ENCODE results near the gene CARS1.
A peak's percentile ranks its signal among the peaks of the same experiment; 100 is the strongest.
"Not testable (repeated sequence)": the region's sequence is repeated elsewhere in the genome, so short reads cannot be mapped to it uniquely, and the experiment has no call there.

CARS1 gene

GRCh38 chr11:3064709-3065108 is 7.5 kb upstream of the CARS1 start:
- H3K18ac ChIP-seq (ENCODE audit: low read depth in 1 of 2, low read length in 2 of 2), result not testable (repeated sequence)

GRCh38 chr11:3063876-3064275 is 6.7 kb upstream of the CARS1 start:
- not testable (repeated sequence) for H3K79me1 ChIP-seq (replicated peaks; ENCODE audit: low read length, poor library complexity, severe bottlenecking); H2AK5ac ChIP-seq (ENCODE audit: low read length, severe bottlenecking); H3K14ac ChIP-seq (ENCODE audit: low read length in 2 of 2); H2BK15ac ChIP-seq (ENCODE audit: low read depth, poor library complexity, severe bottlenecking); H3K4me2 ChIP-seq (ENCODE audit: low read length, poor library complexity, severe bottlenecking); H3K18ac ChIP-seq (ENCODE audit: low read depth in 1 of 2, low read length in 2 of 2); H3K36me3 ChIP-seq (ENCODE audit: control insufficient read depth in 1 of 2, insufficient read depth in 2 of 2, low read depth in 1 of 2, low read length in 2 of 2); H4K91ac ChIP-seq (ENCODE audit: low read length); H2BK120ac ChIP-seq (ENCODE audit: low read depth, low read length); H3K4ac ChIP-seq (ENCODE audit: low read depth in 1 of 2, low read length in 2 of 2); H2BK12ac ChIP-seq (ENCODE audit: low read length in 2 of 2); H4K8ac ChIP-seq (ENCODE audit: low read length); H3K23ac ChIP-seq (ENCODE audit: low read length in 2 of 2); H3K27me3 ChIP-seq (ENCODE audit: control insufficient read depth in 1 of 2, insufficient read depth in 1 of 2, low read length in 2 of 2); H3K9me3 ChIP-seq (ENCODE audit: control insufficient read depth, low read length); H3K9ac ChIP-seq (ENCODE audit: low read length); H3K27ac ChIP-seq (ENCODE audit: low read length, poor library complexity, severe bottlenecking); H3K4me3 ChIP-seq (ENCODE audit: insufficient read depth in 1 of 2, low read depth in 1 of 2, low read length in 2 of 2); DNase-seq; H2AFZ ChIP-seq (ENCODE audit: low read depth, low read length); H2BK5ac ChIP-seq (ENCODE audit: low read depth, low read length, poor library complexity, severe bottlenecking); H3K4me1 ChIP-seq (ENCODE audit: control insufficient read depth, insufficient read depth, low read depth, low read length)
- 57% methylated on average over 8 of the region's 8 CpGs for WGBS

More at GRCh38 chr11:3064709-3065108, 7.5 kb upstream of the CARS1 start:
- not testable (repeated sequence) for H3K14ac ChIP-seq (ENCODE audit: low read length in 2 of 2); H3K9ac ChIP-seq (ENCODE audit: low read length); H4K91ac ChIP-seq (ENCODE audit: low read length); H3K9me3 ChIP-seq (ENCODE audit: control insufficient read depth, low read length); H3K23ac ChIP-seq (ENCODE audit: low read length in 2 of 2); H3K4ac ChIP-seq (ENCODE audit: low read depth in 1 of 2, low read length in 2 of 2); H3K27me3 ChIP-seq (ENCODE audit: control insufficient read depth in 1 of 2, insufficient read depth in 1 of 2, low read length in 2 of 2); H3K36me3 ChIP-seq (ENCODE audit: control insufficient read depth in 1 of 2, insufficient read depth in 2 of 2, low read depth in 1 of 2, low read length in 2 of 2); H2AFZ ChIP-seq (ENCODE audit: low read depth, low read length); H3K4me1 ChIP-seq (ENCODE audit: control insufficient read depth, insufficient read depth, low read depth, low read length); H4K8ac ChIP-seq (ENCODE audit: low read length); H3K4me3 ChIP-seq (ENCODE audit: insufficient read depth in 1 of 2, low read depth in 1 of 2, low read length in 2 of 2); H2BK12ac ChIP-seq (ENCODE audit: low read length in 2 of 2); H2AK5ac ChIP-seq (ENCODE audit: low read length, severe bottlenecking); H3K79me1 ChIP-seq (replicated peaks; ENCODE audit: low read length, poor library complexity, severe bottlenecking); DNase-seq; H2BK5ac ChIP-seq (ENCODE audit: low read depth, low read length, poor library complexity, severe bottlenecking); H2BK15ac ChIP-seq (ENCODE audit: low read depth, poor library complexity, severe bottlenecking); H3K4me2 ChIP-seq (ENCODE audit: low read length, poor library complexity, severe bottlenecking); H3K27ac ChIP-seq (ENCODE audit: low read length, poor library complexity, severe bottlenecking); H2BK120ac ChIP-seq (ENCODE audit: low read depth, low read length)
- 100% methylated on average over 2 of the region's 6 CpGs for WGBS

GRCh38 chr11:3063432-3063831 is 6.2 kb upstream of the CARS1 start:
- not testable (repeated sequence) for H3K4me1 ChIP-seq (ENCODE audit: control insufficient read depth, insufficient read depth, low read depth, low read length); H3K36me3 ChIP-seq (ENCODE audit: control insufficient read depth in 1 of 2, insufficient read depth in 2 of 2, low read depth in 1 of 2, low read length in 2 of 2)
- WGBS, result 100% methylated on average over 2 of the region's 4 CpGs

GRCh38 chr11:3060436-3061025 is 3.3 kb upstream of the CARS1 start:
- H2AK5ac ChIP-seq (ENCODE audit: low read length, severe bottlenecking), result no peak overlapping the region
- H3K27me3 ChIP-seq (ENCODE audit: control insufficient read depth in 1 of 2, insufficient read depth in 1 of 2, low read length in 2 of 2), result no peaks in the 10 kb centered on the region
- no peak overlapping the region for H3K27ac ChIP-seq (ENCODE audit: low read length, poor library complexity, severe bottlenecking)
- no peaks in the 10 kb centered on the region for H3K9me3 ChIP-seq (ENCODE audit: control insufficient read depth, low read length)
- H2BK12ac ChIP-seq (ENCODE audit: low read length in 2 of 2), result peak overlapping the region in 1 of 2 experiments; percentile 51
- WGBS, result 96% methylated on average over 10 of the region's 11 CpGs
- H3K79me1 ChIP-seq (replicated peaks; ENCODE audit: low read length, poor library complexity, severe bottlenecking), result peaks cover 5% of the 10 kb centered on the region
- H2BK120ac ChIP-seq (ENCODE audit: low read depth, low read length), result no peak overlapping the region
- peaks cover 18% of the 10 kb centered on the region for H3K4me1 ChIP-seq (ENCODE audit: control insufficient read depth, insufficient read depth, low read depth, low read length)
- H3K4me2 ChIP-seq (ENCODE audit: low read length, poor library complexity, severe bottlenecking), result no peak overlapping the region
- H4K8ac ChIP-seq (ENCODE audit: low read length), result no peak overlapping the region
- no peak overlapping the region for H3K23ac ChIP-seq (ENCODE audit: low read length in 2 of 2)
- H3K14ac ChIP-seq (ENCODE audit: low read length in 2 of 2), result no peak overlapping the region
- no peak overlapping the region for H4K91ac ChIP-seq (ENCODE audit: low read length)
- no peak overlapping the region for H2AFZ ChIP-seq (ENCODE audit: low read depth, low read length)
- H2BK5ac ChIP-seq (ENCODE audit: low read depth, low read length, poor library complexity, severe bottlenecking), result no peak overlapping the region
- H2BK15ac ChIP-seq (ENCODE audit: low read depth, poor library complexity, severe bottlenecking), result no peak overlapping the region
- no peak for DNase-seq
- H3K18ac ChIP-seq (ENCODE audit: low read depth in 1 of 2, low read length in 2 of 2), result no peak overlapping the region
- H3K36me3 ChIP-seq (ENCODE audit: control insufficient read depth in 1 of 2, insufficient read depth in 2 of 2, low read depth in 1 of 2, low read length in 2 of 2), result no peaks in the 10 kb centered on the region
- H3K4ac ChIP-seq (ENCODE audit: low read depth in 1 of 2, low read length in 2 of 2), result no peak overlapping the region
- no peak overlapping the region for H3K9ac ChIP-seq (ENCODE audit: low read length)
- no peak overlapping the region for H3K4me3 ChIP-seq (ENCODE audit: insufficient read depth in 1 of 2, low read depth in 1 of 2, low read length in 2 of 2)

More at GRCh38 chr11:3063432-3063831, 6.2 kb upstream of the CARS1 start:
- H3K14ac ChIP-seq (ENCODE audit: low read length in 2 of 2); H3K4me2 ChIP-seq (ENCODE audit: low read length, poor library complexity, severe bottlenecking); H3K27me3 ChIP-seq (ENCODE audit: control insufficient read depth in 1 of 2, insufficient read depth in 1 of 2, low read length in 2 of 2); H3K4me3 ChIP-seq (ENCODE audit: insufficient read depth in 1 of 2, low read depth in 1 of 2, low read length in 2 of 2); H2AK5ac ChIP-seq (ENCODE audit: low read length, severe bottlenecking); H3K79me1 ChIP-seq (replicated peaks; ENCODE audit: low read length, poor library complexity, severe bottlenecking); H2AFZ ChIP-seq (ENCODE audit: low read depth, low read length); H2BK15ac ChIP-seq (ENCODE audit: low read depth, poor library complexity, severe bottlenecking); H3K4ac ChIP-seq (ENCODE audit: low read depth in 1 of 2, low read length in 2 of 2); H3K23ac ChIP-seq (ENCODE audit: low read length in 2 of 2); H3K27ac ChIP-seq (ENCODE audit: low read length, poor library complexity, severe bottlenecking); DNase-seq; H4K91ac ChIP-seq (ENCODE audit: low read length); H3K9me3 ChIP-seq (ENCODE audit: control insufficient read depth, low read length); H4K8ac ChIP-seq (ENCODE audit: low read length); H2BK12ac ChIP-seq (ENCODE audit: low read length in 2 of 2); H2BK120ac ChIP-seq (ENCODE audit: low read depth, low read length); H3K18ac ChIP-seq (ENCODE audit: low read depth in 1 of 2, low read length in 2 of 2); H3K9ac ChIP-seq (ENCODE audit: low read length); H2BK5ac ChIP-seq (ENCODE audit: low read depth, low read length, poor library complexity, severe bottlenecking): not testable (repeated sequence)

Measured in mesenchymal stem cell (in vitro differentiated cells and primary cell).